Measurements from ENCODE around the gene PCDHB2. TPM values are rescaled to one million over a fixed set of nuclear protein-coding genes. Genes with fewer than 3 reads are reported as not detected.
"Not testable (repeated sequence)": the region's sequence is repeated elsewhere in the genome, so short reads cannot be mapped to it uniquely, and the experiment has no call there.

The PCDHB2 gene
- polyA plus RNA-seq, 1 experiment: 0.99 TPM

- H3K4me3 ChIP-seq (ENCODE audit: low read depth, low read length): no peak overlapping the region
- no peak for DNase-seq (ENCODE audit: low read depth)
- no peaks in the 10 kb centered on the region for H3K27me3 ChIP-seq (ENCODE audit: control insufficient read depth, insufficient read depth, low read length)
- no peak for TF ChIP-seq CTCF (IDR thresholded peaks at IDR 0.05; ENCODE audit: insufficient read depth, low read depth, low read length)
- ChIA-PET POLR2A (no interaction called here), CTCF (interaction anchor here (0.8 to 1.5 kb wide), 3 partner anchors 13 to 105 kb away, joined by 3 read pairs; partner anchors contain the start of genes PCDHB2 and PCDHB9)
- no peaks in the 10 kb centered on the region for H3K36me3 ChIP-seq (ENCODE audit: control insufficient read depth, insufficient read depth, low read length)
Measured at GRCh38 chr5:141082228-141082627, 12.2 kb upstream of the PCDHB2 start.

GRCh38 chr5:141084487-141084989 is 9.9 kb upstream of the PCDHB2 start:
- ChIA-PET POLR2A (no interaction called here), CTCF (interaction anchor here (0.7 to 1.2 kb wide), 2 partner anchors 10 to 25 kb away, joined by 3 read pairs; no protein-coding TSS in a partner anchor)
- H3K27me3 ChIP-seq (ENCODE audit: control insufficient read depth, insufficient read depth, low read length): no peaks in the 10 kb centered on the region
- DNase-seq (ENCODE audit: low read depth): peak; percentile 14
- TF ChIP-seq CTCF (IDR thresholded peaks at IDR 0.05; ENCODE audit: insufficient read depth, low read depth, low read length): peak; percentile 61
- no peaks in the 10 kb centered on the region for H3K36me3 ChIP-seq (ENCODE audit: control insufficient read depth, insufficient read depth, low read length)
- H3K4me3 ChIP-seq (ENCODE audit: low read depth, low read length): peak overlapping the region; percentile 40

- Histone ChIP-seq H3K36me3 (ENCODE audit: control insufficient read depth, insufficient read depth, low read length) (no peaks in the 10 kb centered on the region), H3K4me3 (ENCODE audit: low read depth, low read length) (peak overlapping the region; percentile 39), H3K27me3 (ENCODE audit: control insufficient read depth, insufficient read depth, low read length) (no peaks in the 10 kb centered on the region)
- DNase-seq (ENCODE audit: low read depth): no peak
- POLR2A ChIA-PET: no interaction called here
- CTCF ChIA-PET: interaction anchor here (0.5 to 1.6 kb wide), 7 partner anchors 9 to 469 kb away, joined by 3 to 7 read pairs (median 3); partner anchors contain the start of gene PCDHB7
- TF ChIP-seq CTCF (IDR thresholded peaks at IDR 0.05; ENCODE audit: insufficient read depth, low read depth, low read length): no peak
Measured at GRCh38 chr5:141095263-141095641, 837 bp downstream of the PCDHB2 start.

GRCh38 chr5:141096181-141096580 is 1.8 kb downstream of the PCDHB2 start:
- DNase-seq (ENCODE audit: low read depth); CTCF ChIA-PET; POLR2A ChIA-PET; H3K27me3 ChIP-seq (ENCODE audit: control insufficient read depth, insufficient read depth, low read length); H3K36me3 ChIP-seq (ENCODE audit: control insufficient read depth, insufficient read depth, low read length); H3K4me3 ChIP-seq (ENCODE audit: low read depth, low read length): not testable (repeated sequence)

- H3K36me3 ChIP-seq (ENCODE audit: control insufficient read depth, insufficient read depth, low read length); DNase-seq (ENCODE audit: low read depth); H3K27me3 ChIP-seq (ENCODE audit: control insufficient read depth, insufficient read depth, low read length); POLR2A ChIA-PET; H3K4me3 ChIP-seq (ENCODE audit: low read depth, low read length); CTCF ChIA-PET: not testable (repeated sequence)
Measured at GRCh38 chr5:141096586-141096985, 2.2 kb downstream of the PCDHB2 start.

- CTCF ChIA-PET: no interaction called here
- peak within 1 kb of the TSS; percentile 27 for H3K4me3 ChIP-seq (ENCODE audit: low read depth, low read length)
- DNase-seq (ENCODE audit: low read depth): no peak
Measured at GRCh38 chr5:141100243-141100805, 5.9 kb downstream of the PCDHB2 start, which contains the start of gene PCDHB3. PCDHB3 (plus strand) TSS chr5:141100473; CDS start chr5:141100650, 177 bp downstream.

More at GRCh38 chr5:141100243-141100805, 5.9 kb downstream of the PCDHB2 start, which contains the start of gene PCDHB3:
- no peaks in the 10 kb centered on the region for H3K36me3 ChIP-seq (ENCODE audit: control insufficient read depth, insufficient read depth, low read length)
- no peaks in the 10 kb centered on the region for H3K27me3 ChIP-seq (ENCODE audit: control insufficient read depth, insufficient read depth, low read length)
- POLR2A ChIA-PET: no interaction called here
- peak; percentile 37 for TF ChIP-seq CTCF (IDR thresholded peaks at IDR 0.05; ENCODE audit: insufficient read depth, low read depth, low read length)
